Glomerular endothelial cell (primary cell): ENCODE measurements around the gene ELOVL1. TPM values are rescaled to one million over a fixed set of nuclear protein-coding genes. Genes with fewer than 3 reads are reported as not detected.

Experiments used
- DNase-seq: peaks from one replicate; pipeline ENCODE4 v3.0.0-alpha.2; 2011; ENCODE audit warnings: low read depth, low spot score; ENCODE audit errors: extremely low read depth
- total RNA-seq: library from RNA; depleted of rRNA; stranded (reverse); fragments of >200 nt; gene quantifications from 2 replicates; pipeline ENCODE4 v1.2.3, GENCODE V29; 2015

The ELOVL1 gene
- total RNA-seq, 1 donor from 2014 or later = 89.4 TPM

GRCh38 chr1:43358121-43358745, 9.6 kb downstream of the ELOVL1 start:
- no peak for DNase-seq

GRCh38 chr1:43357251-43357650, 10.6 kb downstream of the ELOVL1 start:
- no peak for DNase-seq

GRCh38 chr1:43354936-43355335, 12.9 kb downstream of the ELOVL1 start:
- DNase-seq = no peak

GRCh38 chr1:43354471-43354870, 13.3 kb downstream of the ELOVL1 start:
- no peak for DNase-seq

GRCh38 chr1:43352881-43353280, 14.9 kb downstream of the ELOVL1 start:
- DNase-seq = no peak

- no peak for DNase-seq
Observed at GRCh38 chr1:43352351-43352705, 15.5 kb downstream of the ELOVL1 start.

GRCh38 chr1:43351421-43352350, 16.1 kb downstream of the ELOVL1 start:
- DNase-seq = no peak

- no peak for DNase-seq
Observed at GRCh38 chr1:43350976-43351375, 16.8 kb downstream of the ELOVL1 start.

- DNase-seq = no peak
Observed at GRCh38 chr1:43349594-43350306, 18.1 kb downstream of the ELOVL1 start.

- no peak for DNase-seq
Observed at GRCh38 chr1:43348809-43349593, 18.8 kb downstream of the ELOVL1 start.

- DNase-seq = no peak
Observed at GRCh38 chr1:43348343-43348808, 19.4 kb downstream of the ELOVL1 start.

GRCh38 chr1:43346636-43347035, 21.2 kb downstream of the ELOVL1 start:
- DNase-seq = no peak

- no peak for DNase-seq
Observed at GRCh38 chr1:43345120-43345519, 22.7 kb downstream of the ELOVL1 start.

GRCh38 chr1:43344267-43344850, 23.5 kb downstream of the ELOVL1 start:
- DNase-seq = no peak

GRCh38 chr1:43340559-43340958, 27.3 kb downstream of the ELOVL1 start:
- DNase-seq = no peak

- DNase-seq = no peak
Observed at GRCh38 chr1:43339584-43340232, 28.1 kb downstream of the ELOVL1 start.

- DNase-seq = no peak
Observed at GRCh38 chr1:43338001-43338400, 29.8 kb downstream of the ELOVL1 start.

GRCh38 chr1:43337588-43337987, 30.2 kb downstream of the ELOVL1 start, which contains the start of gene MPL:
MPL (plus strand) TSS chr1:43337818; CDS start chr1:43337849, 31 bp downstream.
- no peak for DNase-seq

GRCh38 chr1:43334453-43335205, 33.2 kb downstream of the ELOVL1 start:
- no peak for DNase-seq
